Esophagus (tissue), 2 donors: ENCODE data around the gene SMYD5. TPM values are rescaled to one million over a fixed set of nuclear protein-coding genes. Genes with fewer than 3 reads are reported as not detected.
"Not testable (repeated sequence)": the region's sequence is repeated elsewhere in the genome, so short reads cannot be mapped to it uniquely, and the experiment has no call there.

Experiments
- H3K27ac ChIP-seq, 2 donors: one replicate each; pipeline ENCODE4 v1.5.1; 2013; ENCODE audit warnings: low read depth in 2 of 2, mild to moderate bottlenecking in 2 of 2, inconsistent platforms in 1 of 2, low read length in 1 of 2, moderate library complexity in 1 of 2
- H3K27me3 ChIP-seq, 2 donors: one replicate each; pipeline ENCODE4 v1.6.1; 2013; ENCODE audit warnings: low read length in 2 of 2, control low read depth in 1 of 2, mild to moderate bottlenecking in 1 of 2; ENCODE audit not compliant: insufficient read depth in 2 of 2, control insufficient read depth in 1 of 2
- H3K36me3 ChIP-seq, 2 donors: one replicate each; pipeline ENCODE4 v1.6.1; 2013; ENCODE audit warnings: low read length in 1 of 2; ENCODE audit not compliant: control insufficient read depth in 2 of 2, insufficient read depth in 2 of 2
- H3K4me1 ChIP-seq, 2 donors: one replicate each; pipeline ENCODE4 v1.6.1; 2013; ENCODE audit warnings: low read length in 1 of 2; ENCODE audit not compliant: control insufficient read depth in 2 of 2, insufficient read depth in 2 of 2
- H3K4me3 ChIP-seq, 2 donors: one replicate each; pipeline ENCODE4 v1.5.1; 2013; ENCODE audit warnings: low read length in 2 of 2, mild to moderate bottlenecking in 2 of 2, low read depth in 1 of 2, moderate library complexity in 1 of 2
- H3K9me3 ChIP-seq, 2 donors: one replicate each; pipeline ENCODE4 v1.6.1; 2013; ENCODE audit warnings: mild to moderate bottlenecking in 2 of 2, low read depth in 1 of 2, low read length in 1 of 2, moderate library complexity in 1 of 2; ENCODE audit not compliant: control insufficient read depth in 2 of 2, insufficient read depth in 1 of 2
- WGBS, 2 donors: extraction: QIAGEN DNeasy Blood & Tissue Kit; methylation state at CpG; one replicate each; pipeline ENCODE4 v1.1.7; 2013; 5-methylcytosine and 5-hydroxymethylcytosine counted together
- polyA plus RNA-seq, 2 donors: library from polyadenylated mRNA; stranded (reverse); fragments of 200-250 nt; gene quantifications; one replicate each; pipeline ENCODE4 v1.2.3, GENCODE V29; 2013
- donor health status: healthy with polysubstance abuse.
- donor health status: Bipolar disorder and iron deficiency.

The SMYD5 gene
- 10 to 100 TPM; 12.6 to 13.6 TPM for polyA plus RNA-seq

DNA sequence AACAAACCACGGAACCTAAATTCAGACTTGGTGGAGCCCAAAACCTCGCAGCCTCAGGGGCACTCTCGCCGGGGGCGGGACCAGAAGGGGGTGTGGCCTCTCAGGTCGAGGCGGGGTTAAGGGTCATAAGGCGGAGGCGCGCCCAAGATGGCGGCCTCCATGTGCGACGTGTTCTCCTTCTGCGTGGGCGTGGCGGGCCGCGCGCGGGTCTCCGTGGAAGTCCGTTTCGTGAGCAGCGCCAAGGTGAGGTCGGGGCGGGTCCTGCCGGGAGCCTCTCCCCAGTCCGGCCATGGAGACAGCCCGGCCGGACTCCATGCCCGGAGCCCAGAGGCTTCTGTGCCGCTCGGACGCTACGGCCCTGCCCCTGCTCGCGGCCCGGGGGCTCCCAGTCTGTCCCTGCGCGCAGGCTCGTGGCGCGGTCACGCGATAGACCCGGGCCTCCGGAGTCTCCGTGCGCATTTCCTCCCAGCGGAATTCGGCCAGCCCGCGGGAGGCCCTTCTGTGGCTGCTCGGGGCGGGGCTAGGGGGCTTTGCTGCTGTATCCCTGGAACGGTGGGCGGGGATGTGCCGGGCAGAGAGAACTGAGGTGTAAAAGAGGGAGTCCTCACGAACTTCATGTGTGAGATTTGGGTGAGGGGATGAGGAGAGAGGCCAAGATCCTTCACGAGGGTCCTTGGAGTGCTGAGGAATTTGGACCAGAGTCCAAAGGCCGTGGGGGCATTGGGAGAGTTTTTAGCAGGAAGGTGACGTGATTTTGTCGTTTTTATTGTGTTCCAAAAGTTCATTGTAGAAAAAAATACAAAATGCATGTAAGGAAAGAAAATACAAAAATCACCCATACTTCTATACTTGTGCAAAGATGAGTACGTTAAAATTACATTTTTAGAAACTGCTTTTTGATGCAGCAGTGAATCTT lies at the start of gene SMYD5:
Gene SMYD5 (plus strand): TSS at position 126 of the 916 bp plus-strand sequence. CDS start 22 bp downstream, at position 148.
- Histone ChIP-seq H3K36me3 (peaks cover 0 to 5% of the 10 kb centered on the region in 2 donors), H3K4me1 (no peaks in the 10 kb centered on the region), H3K27ac (peak within 1 kb of the TSS; percentile 47 to 60), H3K9me3 (no peaks in the 10 kb centered on the region), H3K4me3 (peak within 1 kb of the TSS; percentile 82 to 91), H3K27me3 (no peaks in the 10 kb centered on the region)
- 1% methylated on average over 64 of the region's 64 CpGs for WGBS, 2 donors

- not testable (repeated sequence) for H3K36me3 ChIP-seq, H3K9me3 ChIP-seq, H3K27me3 ChIP-seq, H3K4me1 ChIP-seq, H3K27ac ChIP-seq, H3K4me3 ChIP-seq
- 46 to 53% methylated on average over 10 to 11 of the region's 11 CpGs for WGBS, 2 donors
These were observed 48.1 kb upstream of the SMYD5 start for GRCh38 chr2:73165978-73166377.

DNA sequence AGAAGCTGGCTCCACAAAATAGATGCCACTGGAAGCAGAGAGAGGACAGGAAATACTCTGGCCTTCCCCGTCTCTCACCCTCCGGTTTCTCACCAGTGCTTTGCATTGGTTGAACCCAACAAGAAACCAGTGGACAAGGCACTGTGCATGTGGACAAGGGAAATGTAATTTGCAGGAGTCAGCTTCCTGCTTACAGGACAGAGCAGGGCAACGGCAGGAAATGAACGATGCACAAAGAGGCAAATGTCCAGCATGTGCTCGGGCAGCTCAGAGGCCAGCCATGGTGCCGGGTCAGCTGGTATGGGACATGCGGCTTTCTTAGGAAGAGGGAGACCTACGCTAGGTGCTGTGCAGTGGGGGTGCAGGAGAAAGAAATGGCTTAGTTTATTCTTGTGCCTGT lies 47.2 kb upstream of the SMYD5 start:
- WGBS, 2 donors: 74 to 90% methylated on average over 2 to 4 of the region's 8 CpGs
- H3K27me3 ChIP-seq, H3K4me3 ChIP-seq, H3K27ac ChIP-seq, H3K36me3 ChIP-seq, H3K4me1 ChIP-seq, H3K9me3 ChIP-seq: not testable (repeated sequence)

GRCh38 chr2:73168348-73168747 lies 45.7 kb upstream of the SMYD5 start:
- H3K4me3 ChIP-seq, H3K27me3 ChIP-seq, H3K9me3 ChIP-seq, H3K4me1 ChIP-seq, H3K36me3 ChIP-seq, H3K27ac ChIP-seq: not testable (repeated sequence)

DNA sequence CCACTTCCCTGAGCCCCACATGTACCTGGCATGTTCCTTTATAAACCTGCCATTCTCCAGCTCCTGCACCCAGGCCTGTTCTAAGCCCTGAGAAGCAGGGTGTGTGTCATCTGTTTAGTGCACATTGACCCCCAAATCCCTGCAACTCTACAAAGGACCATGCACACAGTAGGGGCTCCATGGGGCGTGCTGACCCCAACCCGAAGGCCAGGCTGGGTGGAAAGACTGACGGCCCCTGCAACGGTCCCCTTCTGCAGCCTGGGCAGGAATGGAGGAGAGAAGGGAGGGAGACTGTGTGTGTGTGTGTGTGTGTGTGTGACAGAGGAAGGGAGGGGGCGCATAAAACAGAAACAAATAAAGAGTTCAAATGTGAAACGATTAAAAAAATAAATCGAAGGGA lies 43.7 kb upstream of the SMYD5 start:
- H3K4me1 ChIP-seq, H3K4me3 ChIP-seq, H3K36me3 ChIP-seq, H3K9me3 ChIP-seq, H3K27me3 ChIP-seq, H3K27ac ChIP-seq: not testable (repeated sequence)
- WGBS, 2 donors: 72 to 78% methylated on average over 5 to 6 of the region's 7 CpGs

GRCh38 chr2:73172963-73173362 lies 41.1 kb upstream of the SMYD5 start:
- Histone ChIP-seq H3K27me3 (peaks cover 0 to 3% of the 10 kb centered on the region in 2 donors), H3K4me1 (peaks cover 0 to 16% of the 10 kb centered on the region in 2 donors)
- 72 to 81% methylated on average over 6 of the region's 6 CpGs for WGBS, 2 donors

GRCh38 chr2:73173781-73174180 lies 40.3 kb upstream of the SMYD5 start:
- 94 to 96% methylated on average over 7 of the region's 7 CpGs for WGBS, 2 donors
- H3K27ac ChIP-seq: no peak overlapping the region
- H3K4me1 ChIP-seq: peaks cover 0 to 16% of the 10 kb centered on the region in 2 donors
- no peaks in the 10 kb centered on the region for H3K9me3 ChIP-seq
- peaks cover 0 to 3% of the 10 kb centered on the region in 2 donors for H3K27me3 ChIP-seq
- H3K4me3 ChIP-seq: no peak overlapping the region
- no peaks in the 10 kb centered on the region for H3K36me3 ChIP-seq

More at GRCh38 chr2:73172963-73173362, 41.1 kb upstream of the SMYD5 start:
- no peaks in the 10 kb centered on the region for H3K9me3 ChIP-seq
- no peaks in the 10 kb centered on the region for H3K36me3 ChIP-seq
- H3K4me3 ChIP-seq: no peak overlapping the region
- no peak overlapping the region for H3K27ac ChIP-seq

GRCh38 chr2:73174244-73174643 lies 39.8 kb upstream of the SMYD5 start:
- Histone ChIP-seq H3K9me3 (no peaks in the 10 kb centered on the region), H3K36me3 (no peaks in the 10 kb centered on the region), H3K4me3 (no peak overlapping the region), H3K27me3 (peaks cover 0 to 3% of the 10 kb centered on the region in 2 donors), H3K27ac (no peak overlapping the region), H3K4me1 (peaks cover 0 to 16% of the 10 kb centered on the region in 2 donors)
- WGBS, 2 donors: 92 to 93% methylated on average over 10 of the region's 10 CpGs

DNA sequence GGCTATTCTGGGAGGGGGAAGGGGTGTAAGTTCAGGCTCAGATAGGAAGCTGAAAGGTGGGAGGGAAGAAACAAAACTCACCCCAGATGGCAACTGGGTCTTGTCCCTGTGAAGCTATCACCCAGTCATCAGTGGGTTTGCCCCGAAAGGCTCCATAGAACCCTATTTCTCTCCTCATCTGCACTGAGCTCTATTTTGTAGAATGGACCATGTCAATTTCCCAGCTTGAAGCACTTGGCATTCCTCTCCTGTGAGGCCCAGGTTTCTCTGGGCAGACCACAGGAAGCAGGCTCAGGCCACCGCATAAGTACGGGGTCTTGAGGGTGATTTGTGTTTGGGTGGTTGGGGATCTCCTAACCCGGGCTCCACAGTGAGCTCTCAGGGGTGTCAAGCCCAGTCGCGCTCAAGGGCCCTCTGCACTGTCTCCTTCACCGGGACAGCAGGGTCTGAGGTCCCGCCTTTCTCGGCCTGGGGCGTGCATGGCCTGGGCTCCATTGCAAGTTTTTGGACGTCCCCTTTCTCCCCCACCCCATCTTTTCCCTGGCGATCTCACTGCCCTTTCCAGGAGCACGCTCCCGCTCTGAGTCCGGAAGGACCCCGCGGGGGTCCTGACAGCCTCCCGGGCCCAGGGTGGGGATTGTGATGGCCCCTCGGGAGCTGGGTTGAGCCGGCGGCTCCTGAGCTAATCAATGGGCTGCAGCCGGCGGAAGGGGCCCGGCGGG lies 38.9 kb upstream of the SMYD5 start:
- Histone ChIP-seq H3K27ac (no peak overlapping the region), H3K4me1 (peaks cover 0 to 16% of the 10 kb centered on the region in 2 donors), H3K36me3 (no peaks in the 10 kb centered on the region), H3K27me3 (peaks cover 0 to 3% of the 10 kb centered on the region in 2 donors), H3K4me3 (peak overlapping the region; percentile 20 to 61), H3K9me3 (no peaks in the 10 kb centered on the region)
- 37 to 42% methylated on average over 25 of the region's 25 CpGs for WGBS, 2 donors
